HEK293 (cell line): ENCODE results near the gene TPRN.
A peak's percentile ranks its signal among the peaks of the same experiment; 100 is the strongest.

ENCODE experiments used
- BCL11B ChIP-seq: fragments of 450-650 bp; formaldehyde crosslinking; IDR thresholded peaks from 2 replicates; pipeline ENCODE4 v1.5.1; 2016; ENCODE audit warnings: low read depth, missing biosample characterization, missing genetic modification characterization
- EGR2 ChIP-seq: fragments of 450-650 bp; formaldehyde crosslinking; IDR thresholded peaks from 2 replicates; pipeline ENCODE4 v1.5.1; 2016; ENCODE audit warnings: low read depth, missing biosample characterization, missing genetic modification characterization
- KLF10 ChIP-seq: fragments of 450-650 bp; IDR thresholded peaks from 2 replicates; pipeline ENCODE4 v1.5.1; 2018; ENCODE audit warnings: missing biosample characterization, mild to moderate bottlenecking, missing genetic modification characterization
- KLF9 ChIP-seq: fragments of 450-650 bp; formaldehyde crosslinking; IDR thresholded peaks from 2 replicates; pipeline ENCODE4 v1.5.1; 2016; ENCODE audit warnings: missing biosample characterization, missing genetic modification characterization, low read depth
- MEIS1 ChIP-seq: sonication (generic); formaldehyde crosslinking; IDR thresholded peaks from 2 replicates; pipeline ENCODE4 v1.8.1; 2022; ENCODE audit warnings: missing genetic modification reagents, mild to moderate bottlenecking, borderline replicate concordance
- PRDM1 ChIP-seq: fragments of 450-650 bp; formaldehyde crosslinking; IDR thresholded peaks from 2 replicates; pipeline ENCODE4; 2016; ENCODE audit warnings: missing biosample characterization, missing genetic modification characterization
- PRDM4 ChIP-seq: fragments of 450-650 bp; formaldehyde crosslinking; IDR thresholded peaks from 2 replicates; pipeline ENCODE4 v1.5.1; 2017; ENCODE audit warnings: missing biosample characterization, missing genetic modification characterization
- SP7 ChIP-seq: fragments of 450-650 bp; formaldehyde crosslinking; IDR thresholded peaks from 2 replicates; pipeline ENCODE4 v1.5.1; 2016; ENCODE audit warnings: missing biosample characterization, missing genetic modification characterization
- TCF7L2 ChIP-seq: IDR thresholded peaks from 2 replicates; pipeline ENCODE4 v1.6.1; 2011; ENCODE audit warnings: low read depth, mild to moderate bottlenecking, inconsistent platforms, low read length, moderate library complexity, borderline replicate concordance
- ZBTB1 ChIP-seq: fragments of 450-650 bp; formaldehyde crosslinking; IDR thresholded peaks from 2 replicates; pipeline ENCODE4 v1.5.1; 2016; ENCODE audit warnings: missing biosample characterization, missing genetic modification characterization
- ZFHX2 ChIP-seq: fragments of 450-650 bp; formaldehyde crosslinking; conservative IDR thresholded peaks from 2 replicates; pipeline ENCODE4 v1.5.1; 2016; ENCODE audit warnings: missing biosample characterization, missing genetic modification characterization
- ZFP69B ChIP-seq: fragments of 450-650 bp; formaldehyde crosslinking; IDR thresholded peaks from 2 replicates; pipeline ENCODE4 v1.5.1; 2016; ENCODE audit warnings: missing biosample characterization, missing genetic modification characterization
- ZNF10 ChIP-seq: fragments of 450-650 bp; formaldehyde crosslinking; IDR thresholded peaks from 2 replicates; pipeline ENCODE4 v1.5.1; 2017; ENCODE audit warnings: missing biosample characterization, missing genetic modification characterization
- ZNF157 ChIP-seq: fragments of 450-650 bp; formaldehyde crosslinking; IDR thresholded peaks from 2 replicates; pipeline ENCODE4 v1.5.1; 2016; ENCODE audit warnings: missing biosample characterization, missing genetic modification characterization
- ZNF184 ChIP-seq: fragments of 450-650 bp; IDR thresholded peaks from 2 replicates; pipeline ENCODE4 v1.5.1; 2018; ENCODE audit warnings: missing biosample characterization, mild to moderate bottlenecking, missing genetic modification characterization
- ZNF24 ChIP-seq: fragments of 450-650 bp; formaldehyde crosslinking; IDR thresholded peaks from 2 replicates; pipeline ENCODE4 v1.5.1; 2016; ENCODE audit warnings: missing biosample characterization, missing genetic modification characterization
- ZNF26 ChIP-seq: fragments of 450-650 bp; formaldehyde crosslinking; IDR thresholded peaks from 2 replicates; pipeline ENCODE4 v1.5.1; 2016; ENCODE audit warnings: missing biosample characterization, missing genetic modification characterization
- ZNF302 ChIP-seq: fragments of 450-650 bp; formaldehyde crosslinking; IDR thresholded peaks from 2 replicates; pipeline ENCODE4 v1.5.1; 2016; ENCODE audit warnings: missing biosample characterization, missing genetic modification characterization, low read depth
- ZNF394 ChIP-seq: fragments of 450-650 bp; formaldehyde crosslinking; IDR thresholded peaks from 2 replicates; pipeline ENCODE4 v1.5.1; 2016; ENCODE audit warnings: missing biosample characterization, missing genetic modification characterization, mild to moderate bottlenecking, moderate library complexity, borderline replicate concordance
- ZNF518A ChIP-seq: fragments of 450-650 bp; formaldehyde crosslinking; conservative IDR thresholded peaks from 2 replicates; pipeline ENCODE4 v1.5.1; 2016; ENCODE audit warnings: low read depth, missing biosample characterization, missing genetic modification characterization
- ZNF561 ChIP-seq: fragments of 450-650 bp; IDR thresholded peaks from 2 replicates; pipeline ENCODE4 v1.5.1; 2018; ENCODE audit warnings: missing biosample characterization, missing genetic modification characterization, borderline replicate concordance
- ZNF600 ChIP-seq: fragments of 450-650 bp; formaldehyde crosslinking; IDR thresholded peaks from 2 replicates; pipeline ENCODE4 v1.5.1; 2016; ENCODE audit warnings: missing biosample characterization, missing genetic modification characterization
- ZNF670 ChIP-seq: fragments of 450-650 bp; formaldehyde crosslinking; IDR thresholded peaks from 2 replicates; pipeline ENCODE4 v1.5.1; 2016; ENCODE audit warnings: missing biosample characterization, missing genetic modification characterization, low read depth
- ZNF747 ChIP-seq: fragments of 450-650 bp; formaldehyde crosslinking; IDR thresholded peaks from 2 replicates; pipeline ENCODE4 v1.5.1; 2016; ENCODE audit warnings: missing biosample characterization, missing genetic modification characterization
- TF ChIP-seq, protein P1 (sequence below): fragments of 450-650 bp; formaldehyde crosslinking; IDR thresholded peaks from 2 replicates; pipeline ENCODE4 v1.5.1; 2017; ENCODE audit warnings: missing biosample characterization, missing genetic modification characterization
- TF ChIP-seq, protein P2 (sequence below): fragments of 450-650 bp; formaldehyde crosslinking; IDR thresholded peaks from 2 replicates; pipeline ENCODE4 v1.5.1; 2016; ENCODE audit warnings: missing biosample characterization, missing genetic modification characterization, borderline replicate concordance

TPRN gene

GRCh38 chr9:137159105-137160053 lies 41.2 kb downstream of the TPRN start (continued):
- TF ChIP-seq PRDM4 (tag by site-specific recombination) (no peak), ZNF184 (tag by site-specific recombination) (no peak), ZNF670 (tag by site-specific recombination) (no peak), ZFHX2 (peak; percentile 79), ZNF10 (tag by site-specific recombination) (peak; percentile 83), ZNF561 (no peak), SP7 (no peak), BCL11B (tag by site-specific recombination) (no peak), ZNF747 (tag by site-specific recombination) (no peak), TCF7L2 (no peak), ZNF600 (tag by site-specific recombination) (peak; percentile 94), MEIS1 (CRISPR knock-in tag) (no peak), ZBTB1 (no peak), ZNF24 (tag by site-specific recombination) (no peak), ZNF157 (tag by site-specific recombination) (no peak), ZNF26 (tag by site-specific recombination) (no peak), EGR2 (tag by site-specific recombination) (peak; percentile 62), ZFP69B (tag by site-specific recombination) (no peak), PRDM1 (tag by site-specific recombination) (no peak), KLF10 (tag by site-specific recombination) (peak; percentile 38; the same call in 1 of the 2 replicates), ZNF518A (tag by site-specific recombination) (no peak), KLF9 (peak; percentile 63), ZNF394 (tag by site-specific recombination) (no peak), ZNF302 (tag by site-specific recombination) (no peak)
- TF ChIP-seq, protein P1, sequence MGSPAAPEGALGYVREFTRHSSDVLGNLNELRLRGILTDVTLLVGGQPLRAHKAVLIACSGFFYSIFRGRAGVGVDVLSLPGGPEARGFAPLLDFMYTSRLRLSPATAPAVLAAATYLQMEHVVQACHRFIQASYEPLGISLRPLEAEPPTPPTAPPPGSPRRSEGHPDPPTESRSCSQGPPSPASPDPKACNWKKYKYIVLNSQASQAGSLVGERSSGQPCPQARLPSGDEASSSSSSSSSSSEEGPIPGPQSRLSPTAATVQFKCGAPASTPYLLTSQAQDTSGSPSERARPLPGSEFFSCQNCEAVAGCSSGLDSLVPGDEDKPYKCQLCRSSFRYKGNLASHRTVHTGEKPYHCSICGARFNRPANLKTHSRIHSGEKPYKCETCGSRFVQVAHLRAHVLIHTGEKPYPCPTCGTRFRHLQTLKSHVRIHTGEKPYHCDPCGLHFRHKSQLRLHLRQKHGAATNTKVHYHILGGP (tag by site-specific recombination), result no peak
- TF ChIP-seq, protein P2, sequence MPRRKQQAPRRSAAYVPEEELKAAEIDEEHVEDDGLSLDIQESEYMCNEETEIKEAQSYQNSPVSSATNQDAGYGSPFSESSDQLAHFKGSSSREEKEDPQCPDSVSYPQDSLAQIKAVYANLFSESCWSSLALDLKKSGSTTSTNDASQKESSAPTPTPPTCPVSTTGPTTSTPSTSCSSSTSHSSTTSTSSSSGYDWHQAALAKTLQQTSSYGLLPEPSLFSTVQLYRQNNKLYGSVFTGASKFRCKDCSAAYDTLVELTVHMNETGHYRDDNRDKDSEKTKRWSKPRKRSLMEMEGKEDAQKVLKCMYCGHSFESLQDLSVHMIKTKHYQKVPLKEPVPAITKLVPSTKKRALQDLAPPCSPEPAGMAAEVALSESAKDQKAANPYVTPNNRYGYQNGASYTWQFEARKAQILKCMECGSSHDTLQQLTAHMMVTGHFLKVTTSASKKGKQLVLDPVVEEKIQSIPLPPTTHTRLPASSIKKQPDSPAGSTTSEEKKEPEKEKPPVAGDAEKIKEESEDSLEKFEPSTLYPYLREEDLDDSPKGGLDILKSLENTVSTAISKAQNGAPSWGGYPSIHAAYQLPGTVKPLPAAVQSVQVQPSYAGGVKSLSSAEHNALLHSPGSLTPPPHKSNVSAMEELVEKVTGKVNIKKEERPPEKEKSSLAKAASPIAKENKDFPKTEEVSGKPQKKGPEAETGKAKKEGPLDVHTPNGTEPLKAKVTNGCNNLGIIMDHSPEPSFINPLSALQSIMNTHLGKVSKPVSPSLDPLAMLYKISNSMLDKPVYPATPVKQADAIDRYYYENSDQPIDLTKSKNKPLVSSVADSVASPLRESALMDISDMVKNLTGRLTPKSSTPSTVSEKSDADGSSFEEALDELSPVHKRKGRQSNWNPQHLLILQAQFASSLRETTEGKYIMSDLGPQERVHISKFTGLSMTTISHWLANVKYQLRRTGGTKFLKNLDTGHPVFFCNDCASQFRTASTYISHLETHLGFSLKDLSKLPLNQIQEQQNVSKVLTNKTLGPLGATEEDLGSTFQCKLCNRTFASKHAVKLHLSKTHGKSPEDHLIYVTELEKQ (tag by site-specific recombination), result no peak
